Mucosa of rectum (tissue), 2 donors: ENCODE results near the gene CELF5.
"Not testable (repeated sequence)": the region's sequence is repeated elsewhere in the genome, so short reads cannot be mapped to it uniquely, and the experiment has no call there.

Experiments
- H3K27ac ChIP-seq, 2 donors: one replicate each; pipeline ENCODE4 v1.7.0; 2013; ENCODE audit warnings: inconsistent platforms in 2 of 2, low read depth in 2 of 2, low read length in 2 of 2
- H3K27me3 ChIP-seq, 2 donors: one replicate each; pipeline ENCODE4 v1.7.0; 2013; ENCODE audit warnings: low read length in 2 of 2; ENCODE audit not compliant: control insufficient read depth in 2 of 2, insufficient read depth in 2 of 2
- H3K36me3 ChIP-seq, 2 donors: one replicate each; pipeline ENCODE4 v1.7.0; 2013; ENCODE audit warnings: low read length in 2 of 2; ENCODE audit not compliant: control insufficient read depth in 2 of 2, insufficient read depth in 2 of 2
- H3K4me1 ChIP-seq, 2 donors: one replicate each; pipeline ENCODE4 v1.7.0; 2013; ENCODE audit warnings: low read length in 2 of 2, mild to moderate bottlenecking in 1 of 2; ENCODE audit not compliant: control insufficient read depth in 2 of 2, insufficient read depth in 2 of 2
- H3K4me3 ChIP-seq, 2 donors: one replicate each; pipeline ENCODE4 v1.7.0; 2013; ENCODE audit warnings: low read length in 2 of 2
- H3K9ac ChIP-seq, 2 donors: one replicate each; pipeline ENCODE4 v1.7.0; 2013; ENCODE audit warnings: low read length in 2 of 2, low read depth in 1 of 2, mild to moderate bottlenecking in 1 of 2
- H3K9me3 ChIP-seq, 2 donors: one replicate each; pipeline ENCODE4 v1.7.0; 2013; ENCODE audit warnings: low read length in 2 of 2; ENCODE audit not compliant: control insufficient read depth in 2 of 2
- donor health status: healthy.
- donor health status: Normal muscosa, but diverticular disease.

The CELF5 gene

DNA sequence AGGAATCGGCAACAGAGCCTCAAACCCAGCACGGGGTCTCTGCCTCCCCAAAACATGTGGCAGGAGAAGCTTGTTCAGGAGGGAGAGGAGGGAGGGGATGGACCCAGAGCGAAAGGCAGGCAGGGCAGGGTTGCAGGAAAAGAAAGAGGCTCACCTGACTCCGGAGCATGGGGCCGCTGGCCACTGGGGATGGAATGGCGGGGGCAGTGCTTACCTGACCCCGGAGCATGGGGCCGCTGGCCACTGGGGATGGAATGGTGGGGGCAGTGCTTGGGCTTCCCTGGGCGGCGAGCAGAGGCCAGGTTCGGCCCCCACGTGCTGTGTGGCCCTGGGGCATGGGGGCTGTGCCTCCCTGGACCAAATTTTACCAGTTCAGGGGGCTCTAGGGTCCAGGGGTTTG, 13.3 kb upstream of the CELF5 start:
- Histone ChIP-seq H3K27me3 (no peaks in the 10 kb centered on the region), H3K9ac (no peak overlapping the region), H3K4me1 (no peaks in the 10 kb centered on the region), H3K4me3 (no peak overlapping the region), H3K9me3 (no peaks in the 10 kb centered on the region), H3K27ac (no peak overlapping the region), H3K36me3 (peaks cover 14 to 16% of the 10 kb centered on the region in 2 donors)

DNA sequence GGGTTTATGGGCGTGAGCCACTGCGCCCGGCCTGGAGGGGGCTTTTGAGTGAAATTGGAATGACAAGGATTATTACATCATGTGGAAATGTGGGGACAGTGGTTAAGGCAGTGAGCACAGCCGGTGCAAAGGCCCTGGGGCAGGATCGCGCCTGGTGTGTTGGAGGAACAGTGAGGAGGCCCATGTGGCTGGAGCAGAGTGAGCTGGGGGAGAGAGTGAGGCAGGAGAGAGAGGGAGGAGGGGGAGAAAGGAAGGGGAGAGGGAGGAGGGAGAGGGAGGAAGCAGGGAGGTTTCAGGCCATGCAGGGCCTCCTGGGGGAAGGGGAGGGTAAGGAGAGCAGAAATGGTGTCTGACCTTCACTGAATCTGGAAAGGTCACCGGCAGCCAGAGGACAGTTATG, 11.3 kb upstream of the CELF5 start:
- no peaks in the 10 kb centered on the region for H3K9me3 ChIP-seq
- H3K9ac ChIP-seq = no peak overlapping the region
- H3K27me3 ChIP-seq = no peaks in the 10 kb centered on the region
- H3K4me3 ChIP-seq = no peak overlapping the region
- no peaks in the 10 kb centered on the region for H3K4me1 ChIP-seq
- H3K36me3 ChIP-seq = no peaks in the 10 kb centered on the region
- no peak overlapping the region for H3K27ac ChIP-seq

- H3K36me3 ChIP-seq = no peaks in the 10 kb centered on the region
- H3K27ac ChIP-seq = no peak overlapping the region
- H3K9ac ChIP-seq = no peak overlapping the region
- no peaks in the 10 kb centered on the region for H3K9me3 ChIP-seq
- no peaks in the 10 kb centered on the region for H3K27me3 ChIP-seq
- no peaks in the 10 kb centered on the region for H3K4me1 ChIP-seq
- H3K4me3 ChIP-seq = no peak overlapping the region
These were observed 7.6 kb upstream of the CELF5 start for GRCh38 chr19:3216874-3217273.

- Histone ChIP-seq H3K9me3 (no peaks in the 10 kb centered on the region), H3K27ac (no peak overlapping the region), H3K4me3 (no peak overlapping the region), H3K9ac (no peak overlapping the region), H3K4me1 (no peaks in the 10 kb centered on the region), H3K27me3 (peaks cover 0 to 5% of the 10 kb centered on the region in 2 donors), H3K36me3 (no peaks in the 10 kb centered on the region)
These were observed 3.9 kb upstream of the CELF5 start for GRCh38 chr19:3220576-3220975.

DNA sequence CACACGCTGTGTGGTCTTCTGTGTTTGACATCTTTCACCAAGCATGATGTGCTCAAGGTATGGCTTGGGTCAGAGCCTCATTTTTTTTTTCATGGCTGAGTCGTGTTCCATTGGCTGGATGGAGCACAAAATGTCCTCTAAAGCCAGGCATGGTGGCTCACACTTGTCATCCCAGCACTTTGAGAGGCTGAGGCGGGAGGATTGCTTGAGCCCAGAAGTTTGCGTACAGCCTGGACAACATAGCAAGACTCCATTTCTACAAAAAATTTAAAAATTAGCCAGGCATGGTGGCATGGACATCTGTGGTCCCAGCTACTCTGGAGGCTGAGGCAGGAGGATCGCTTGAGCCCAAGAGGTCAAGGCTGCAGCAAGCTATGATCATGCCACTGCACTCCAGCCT, 2.9 kb upstream of the CELF5 start:
- H3K27ac ChIP-seq = not testable (repeated sequence)

GRCh38 chr19:3222709-3223108, 1.8 kb upstream of the CELF5 start:
- H3K27ac ChIP-seq = no peak overlapping the region
- H3K4me3 ChIP-seq = no peak overlapping the region
- no peaks in the 10 kb centered on the region for H3K36me3 ChIP-seq
- no peaks in the 10 kb centered on the region for H3K9me3 ChIP-seq
- no peak overlapping the region for H3K9ac ChIP-seq
- H3K4me1 ChIP-seq = no peaks in the 10 kb centered on the region
- peaks cover 8 to 21% of the 10 kb centered on the region in 2 donors for H3K27me3 ChIP-seq

More for the DNA sequence above, 2.9 kb upstream of the CELF5 start:
- not testable (repeated sequence) for H3K36me3 ChIP-seq, H3K4me3 ChIP-seq, H3K9ac ChIP-seq, H3K9me3 ChIP-seq, H3K4me1 ChIP-seq
- peaks cover 3 to 14% of the 10 kb centered on the region in 2 donors for H3K27me3 ChIP-seq

DNA sequence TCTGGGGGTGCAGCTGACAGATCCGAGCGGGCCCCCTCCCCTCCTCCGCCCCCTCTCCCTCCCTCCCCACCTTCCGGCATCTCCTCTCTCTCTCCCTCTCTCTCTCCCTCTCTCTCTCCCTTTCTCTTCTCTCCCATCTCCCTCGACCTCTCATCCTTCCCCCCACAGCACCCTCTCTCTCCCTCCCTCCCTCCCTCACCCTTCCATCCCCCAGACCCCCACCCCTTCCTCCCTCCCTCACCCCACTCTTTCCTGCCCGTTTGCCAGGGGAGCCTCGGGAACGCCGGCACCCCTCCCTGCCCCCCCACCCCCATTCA, 666 bp downstream of the CELF5 start:
- H3K4me1 ChIP-seq = no peaks in the 10 kb centered on the region
- no peaks in the 10 kb centered on the region for H3K36me3 ChIP-seq
- H3K9me3 ChIP-seq = no peaks in the 10 kb centered on the region
- no peak overlapping the region for H3K27ac ChIP-seq
- H3K27me3 ChIP-seq = peaks cover 22 to 33% of the 10 kb centered on the region in 2 donors
- no peak overlapping the region for H3K4me3 ChIP-seq
- H3K9ac ChIP-seq = no peak overlapping the region

DNA sequence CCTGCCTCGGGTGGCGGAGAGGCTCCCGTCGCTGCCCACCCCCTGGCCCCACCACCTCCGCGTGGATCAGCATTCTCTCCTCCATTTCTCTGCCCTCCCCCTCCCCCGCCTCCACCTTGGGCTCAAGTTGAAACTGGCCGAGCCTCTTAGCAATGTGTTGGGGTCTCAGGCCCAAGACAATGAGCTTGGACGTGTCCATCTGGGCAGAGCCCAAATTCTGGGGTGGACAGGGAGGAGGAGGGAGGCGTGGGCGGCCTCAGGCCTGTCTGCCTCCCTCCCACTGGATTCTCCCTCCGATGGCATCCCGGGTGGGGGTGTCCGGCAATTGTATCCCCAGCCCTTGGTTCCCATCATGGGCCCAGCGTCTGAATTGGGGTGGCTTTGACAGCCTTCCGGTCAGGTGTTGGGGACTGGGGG, 1.2 kb downstream of the CELF5 start:
- Histone ChIP-seq H3K36me3 (no peaks in the 10 kb centered on the region), H3K27me3 (peaks cover 26 to 35% of the 10 kb centered on the region in 2 donors), H3K4me3 (no peak overlapping the region), H3K9me3 (no peaks in the 10 kb centered on the region), H3K4me1 (no peaks in the 10 kb centered on the region), H3K27ac (no peak overlapping the region), H3K9ac (no peak overlapping the region)

- H3K36me3 ChIP-seq = no peaks in the 10 kb centered on the region
- H3K27me3 ChIP-seq = peaks cover 29 to 35% of the 10 kb centered on the region in 2 donors
- no peaks in the 10 kb centered on the region for H3K4me1 ChIP-seq
- H3K9me3 ChIP-seq = no peaks in the 10 kb centered on the region
- no peak overlapping the region for H3K27ac ChIP-seq
- no peak overlapping the region for H3K9ac ChIP-seq
- no peak overlapping the region for H3K4me3 ChIP-seq
These were observed 2.7 kb downstream of the CELF5 start for GRCh38 chr19:3227054-3227626.

DNA sequence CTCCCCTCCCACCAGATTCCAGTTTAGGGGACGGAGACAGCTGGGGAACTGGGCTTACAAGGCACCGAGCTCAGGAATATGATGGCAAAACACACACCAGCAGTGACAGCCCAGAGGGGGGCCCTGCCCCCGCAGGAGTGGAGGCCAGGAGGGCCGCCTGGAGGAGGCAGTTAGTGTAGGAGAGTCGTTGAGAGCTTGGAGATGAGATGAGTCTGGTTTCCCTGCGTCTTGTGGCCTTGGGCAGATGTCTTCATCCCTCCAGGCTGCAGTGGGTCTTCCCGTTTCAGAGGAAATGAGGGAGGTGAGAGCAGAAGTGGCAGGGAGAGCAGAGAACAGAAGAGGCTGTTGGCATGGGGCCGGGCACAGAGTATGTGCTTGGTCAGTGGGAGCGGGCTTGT, 4.9 kb downstream of the CELF5 start:
- H3K27ac ChIP-seq = no peak overlapping the region
- H3K27me3 ChIP-seq = peaks cover 29 to 31% of the 10 kb centered on the region in 2 donors
- H3K4me1 ChIP-seq = no peaks in the 10 kb centered on the region
- no peaks in the 10 kb centered on the region for H3K9me3 ChIP-seq
- no peaks in the 10 kb centered on the region for H3K36me3 ChIP-seq
- no peak overlapping the region for H3K9ac ChIP-seq
- H3K4me3 ChIP-seq = no peak overlapping the region
